Prostate gland (tissue), 2 donors: ENCODE results near the gene C1orf35. TPM values are rescaled to one million over a fixed set of nuclear protein-coding genes. Genes with fewer than 3 reads are reported as not detected.

Experiments
- DNase-seq: peaks from one replicate; pipeline ENCODE4 v3.0.0-alpha.2; 2019; ENCODE audit warnings: low spot score
- H3K27ac ChIP-seq, 2 donors: fragments of 200-600 bp; sonication (generic); 2 replicates each; pipeline ENCODE4 v1.5.1; 2017 to 2019
- H3K27me3 ChIP-seq: fragments of 200-600 bp; sonication (generic); replicated peaks from 2 replicates; pipeline ENCODE4 v1.5.1; 2019; ENCODE audit not compliant: insufficient read depth
- H3K36me3 ChIP-seq, 2 donors: fragments of 200-600 bp; sonication (generic); 1 replicate in 1 of 2; 2 replicates in 1 of 2; pipeline versions ENCODE4 v1.5.1 to v1.8.1; 2017 to 2019
- H3K4me1 ChIP-seq: fragments of 200-600 bp; sonication (generic); replicated peaks from 2 replicates; pipeline ENCODE4 v1.5.1; 2019
- H3K4me3 ChIP-seq, 2 donors: fragments of 200-600 bp; sonication (generic); 2 replicates each; pipeline ENCODE4 v1.5.1; 2017 to 2019
- H3K9me3 ChIP-seq: fragments of 200-600 bp; sonication (generic); 2 replicates; pipeline ENCODE4 v1.5.1; 2017
- CTCF ChIP-seq, 4 experiments: fragments of 200-600 bp in 2 of 4; fragments of 450-650 bp in 2 of 4; sonication (generic) in 2 of 4; IDR thresholded peaks; 1 replicate in 3 of 4; 2 replicates in 1 of 4; pipeline ENCODE4 v1.5.1; 2016 to 2019; ENCODE audit warnings: antibody characterized with exemption in 4 of 4, mild to moderate bottlenecking in 2 of 4, moderate library complexity in 2 of 4
- POLR2A ChIP-seq: fragments of 450-650 bp; IDR thresholded peaks from one replicate; pipeline ENCODE4 v1.6.1; 2016; ENCODE audit warnings: antibody characterized with exemption, mild to moderate bottlenecking
- POLR2AphosphoS5 ChIP-seq: sonication (generic); formaldehyde crosslinking; IDR thresholded peaks from one replicate; pipeline ENCODE4 v1.6.1; 2017; ENCODE audit warnings: antibody characterized with exemption
- WGBS: methylation state at CpG from one replicate; pipeline ENCODE4 v1.1.5; 2018; 5-methylcytosine and 5-hydroxymethylcytosine counted together
- intact Hi-C: fragments of 100-400 bp; cut with DNase I; formaldehyde crosslinking; loops from one replicate; pipeline ENCODE4 v1.14.2; 2022
- total RNA-seq, 2 donors: library from RNA; depleted of rRNA; stranded (reverse); fragments of >200 nt; gene quantifications; one replicate each; pipeline ENCODE4 v1.1.0, GENCODE V29; 2016

C1orf35 gene
- total RNA-seq, result 10 to 100 TPM; 23.5 TPM

- TF ChIP-seq CTCF (IDR thresholded peaks at IDR 0.05) (peak in 2 of 4 experiments; percentile 33 to 38), POLR2AphosphoS5 (peak; percentile 96), POLR2A (peak; percentile 86)
- Histone ChIP-seq H3K4me1 (peaks cover 5% of the 10 kb centered on the region), H3K9me3 (no peaks in the 10 kb centered on the region), H3K4me3 (peak within 1 kb of the TSS; percentile 64 to 96), H3K36me3 (peaks cover 5 to 13% of the 10 kb centered on the region in 2 donors), H3K27me3 (no peaks in the 10 kb centered on the region), H3K27ac (peak within 1 kb of the TSS; percentile 89)
- intact Hi-C loops, result no loop called here
- under 1% methylated on average over 83 of the region's 104 CpGs for WGBS
- DNase-seq, result peak; percentile 88
Observed at GRCh38 chr1:228102791-228103620, at the start of gene C1orf35. Gene C1orf35, minus strand, starts transcription at chr1:228103325. Its CDS starts 98 bp downstream, at chr1:228103227.

- H3K27ac ChIP-seq, result no peak overlapping the region
Observed at GRCh38 chr1:228152918-228153258, 49.8 kb upstream of the C1orf35 start.

GRCh38 chr1:228152097-228152917, 49.2 kb upstream of the C1orf35 start:
- Histone ChIP-seq H3K4me3 (no peak overlapping the region), H3K4me1 (no peaks in the 10 kb centered on the region), H3K36me3 (no peaks in the 10 kb centered on the region), H3K9me3 (no peaks in the 10 kb centered on the region), H3K27me3 (no peaks in the 10 kb centered on the region), H3K27ac (no peak overlapping the region)
- intact Hi-C loops, result no loop called here
- TF ChIP-seq CTCF (IDR thresholded peaks at IDR 0.05) (no peak), POLR2AphosphoS5 (no peak), POLR2A (no peak)
- no peak for DNase-seq
- WGBS, result 95% methylated on average over 11 of the region's 19 CpGs

More at GRCh38 chr1:228152918-228153258, 49.8 kb upstream of the C1orf35 start:
- no peak for DNase-seq
- 78% methylated on average over 3 of the region's 3 CpGs for WGBS
- Histone ChIP-seq H3K4me1 (no peaks in the 10 kb centered on the region), H3K27me3 (no peaks in the 10 kb centered on the region), H3K36me3 (no peaks in the 10 kb centered on the region), H3K9me3 (no peaks in the 10 kb centered on the region), H3K4me3 (no peak overlapping the region)
- intact Hi-C loops, result no loop called here
- no peak for TF ChIP-seq POLR2A
- no peak for TF ChIP-seq POLR2AphosphoS5
- no peak for TF ChIP-seq CTCF (IDR thresholded peaks at IDR 0.05)

- peak overlapping the region; percentile 78 to 79 for H3K27ac ChIP-seq
- no peaks in the 10 kb centered on the region for H3K9me3 ChIP-seq
- no peak overlapping the region for H3K4me3 ChIP-seq
- WGBS, result 65% methylated on average over 10 of the region's 12 CpGs
- H3K27me3 ChIP-seq, result no peaks in the 10 kb centered on the region
- TF ChIP-seq POLR2A (no peak), POLR2AphosphoS5 (no peak), CTCF (IDR thresholded peaks at IDR 0.05) (no peak)
- DNase-seq, result no peak
- H3K4me1 ChIP-seq, result no peaks in the 10 kb centered on the region
- intact Hi-C loops, result no loop called here
- no peaks in the 10 kb centered on the region for H3K36me3 ChIP-seq
Observed at GRCh38 chr1:228151180-228151925, 48.2 kb upstream of the C1orf35 start.
